Umbilical cord (tissue), 2 donors: Measurements from ENCODE around the gene NCAM1. TPM values are rescaled to one million over a fixed set of nuclear protein-coding genes. Genes with fewer than 3 reads are reported as not detected.
"Not testable (repeated sequence)": the region's sequence is repeated elsewhere in the genome, so short reads cannot be mapped to it uniquely, and the experiment has no call there.

Source experiments
- DNase-seq: peaks from one replicate; pipeline ENCODE4 v3.0.0-alpha.2; 2015; ENCODE audit warnings: low spot score
- total RNA-seq: library from RNA; depleted of rRNA; stranded (reverse); fragments of >200 nt; gene quantifications from one replicate; pipeline ENCODE4 v1.2.3, GENCODE V29; 2014; ENCODE audit warnings: low replicate concordance; ENCODE audit not compliant: insufficient read depth

The NCAM1 gene
- total RNA-seq, 1 donor from 2014 or later, result 3.4 TPM

- no peak for DNase-seq
These were observed 313.7 kb downstream of the NCAM1 start for GRCh38 chr11:113274713-113275582.

GRCh38 chr11:113275602-113276001, 314.4 kb downstream of the NCAM1 start:
- DNase-seq, result no peak

- DNase-seq, result no peak
These were observed 315.2 kb downstream of the NCAM1 start for GRCh38 chr11:113276466-113276865.

- DNase-seq, result no peak
These were observed 316.7 kb downstream of the NCAM1 start for GRCh38 chr11:113277907-113278306.

- DNase-seq, result no peak
These were observed 317.3 kb downstream of the NCAM1 start for GRCh38 chr11:113278481-113278880.

GRCh38 chr11:113278925-113279324, 317.7 kb downstream of the NCAM1 start:
- DNase-seq, result peak; percentile 41

- no peak for DNase-seq
These were observed 318.4 kb downstream of the NCAM1 start for GRCh38 chr11:113279591-113279990.

GRCh38 chr11:113281052-113281725, 320.0 kb downstream of the NCAM1 start:
- no peak for DNase-seq

- no peak for DNase-seq
These were observed 321.7 kb downstream of the NCAM1 start for GRCh38 chr11:113282898-113283437.

- no peak for DNase-seq
These were observed 322.7 kb downstream of the NCAM1 start for GRCh38 chr11:113283881-113284280.

GRCh38 chr11:113286009-113286408, 324.8 kb downstream of the NCAM1 start:
- no peak for DNase-seq

- DNase-seq, result peak; percentile 11
These were observed 325.6 kb downstream of the NCAM1 start for GRCh38 chr11:113286509-113287497.

GRCh38 chr11:113287801-113288200, 326.6 kb downstream of the NCAM1 start:
- DNase-seq, result no peak

GRCh38 chr11:113288286-113288863, 327.2 kb downstream of the NCAM1 start:
- DNase-seq, result no peak

- peak; percentile 49 for DNase-seq
These were observed 328.4 kb downstream of the NCAM1 start for GRCh38 chr11:113289431-113290187.

- DNase-seq, result no peak
These were observed 332.7 kb downstream of the NCAM1 start for GRCh38 chr11:113293936-113294335.

- DNase-seq, result no peak
These were observed 334.8 kb downstream of the NCAM1 start for GRCh38 chr11:113295993-113296392.

- peak; percentile 71 for DNase-seq
These were observed 335.4 kb downstream of the NCAM1 start for GRCh38 chr11:113296447-113297205.

- not testable (repeated sequence) for DNase-seq
These were observed 337.3 kb downstream of the NCAM1 start for GRCh38 chr11:113298496-113298895.
